ENCODE results near the gene BHLHE41. TPM values are rescaled to one million over a fixed set of nuclear protein-coding genes. Genes with fewer than 3 reads are reported as not detected.

Gene BHLHE41
- polyA plus RNA-seq, 2 donors, result 0.45 to 1.5 TPM

DNA sequence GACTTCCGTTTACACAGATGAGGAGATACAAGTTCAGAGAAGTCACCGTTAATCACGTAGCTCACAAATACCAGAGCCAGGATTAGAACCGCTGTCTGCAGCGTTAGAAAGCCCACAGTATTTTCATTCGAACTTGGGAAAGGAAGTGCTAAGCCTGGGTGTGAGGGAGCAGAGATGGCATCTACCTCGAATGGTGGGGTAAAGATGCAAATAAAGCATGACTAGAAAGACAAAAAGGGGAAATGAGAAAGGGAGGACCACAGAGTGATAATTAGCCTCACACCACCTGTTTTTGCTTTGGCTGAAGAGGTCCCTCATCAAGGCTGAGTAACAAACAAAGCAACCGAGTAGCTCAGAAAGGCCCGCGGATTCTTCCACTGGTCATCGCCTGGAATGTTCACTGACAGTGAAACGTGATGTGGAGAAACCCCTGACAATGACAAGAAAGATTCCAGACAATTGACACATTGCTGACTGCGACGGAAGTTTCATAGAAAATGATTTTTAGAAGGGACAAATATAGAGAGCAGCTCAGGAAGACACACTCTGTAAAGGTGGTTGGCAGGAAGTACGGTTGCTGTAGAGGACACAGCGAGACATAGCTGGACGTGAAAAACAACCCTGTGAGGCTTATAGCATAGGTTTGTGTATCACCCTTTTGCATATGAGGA is 31.5 kb upstream of the BHLHE41 start:
- no peaks in the 10 kb centered on the region for H3K36me3 ChIP-seq (ENCODE audit: control insufficient read depth in 2 of 2, insufficient read depth in 2 of 2, low read length in 1 of 2)
- H3K4me1 ChIP-seq (ENCODE audit: control insufficient read depth in 2 of 2, insufficient read depth in 2 of 2, low read length in 1 of 2), result no peaks in the 10 kb centered on the region
- H3K4me3 ChIP-seq (ENCODE audit: low read depth in 1 of 2, low read length in 2 of 2), result no peak overlapping the region
- no peaks in the 10 kb centered on the region for H3K27me3 ChIP-seq (ENCODE audit: control insufficient read depth in 1 of 2, insufficient read depth in 2 of 2, low read length in 2 of 2)
- H3K27ac ChIP-seq (ENCODE audit: low read depth in 2 of 2, low read length in 1 of 2), result no peak overlapping the region
- WGBS, 2 donors, result 82 to 84% methylated on average over 17 of the region's 17 CpGs
- H3K9me3 ChIP-seq (ENCODE audit: control insufficient read depth in 2 of 2, insufficient read depth in 1 of 2, low read depth in 1 of 2, low read length in 1 of 2), result no peaks in the 10 kb centered on the region

- 54 to 56% methylated on average over 5 of the region's 5 CpGs for WGBS, 2 donors
- Histone ChIP-seq H3K4me1 (ENCODE audit: control insufficient read depth in 2 of 2, insufficient read depth in 2 of 2, low read length in 1 of 2) (no peaks in the 10 kb centered on the region), H3K27me3 (ENCODE audit: control insufficient read depth in 1 of 2, insufficient read depth in 2 of 2, low read length in 2 of 2) (no peaks in the 10 kb centered on the region), H3K4me3 (ENCODE audit: low read depth in 1 of 2, low read length in 2 of 2) (no peak overlapping the region), H3K9me3 (ENCODE audit: control insufficient read depth in 2 of 2, insufficient read depth in 1 of 2, low read depth in 1 of 2, low read length in 1 of 2) (no peaks in the 10 kb centered on the region), H3K36me3 (ENCODE audit: control insufficient read depth in 2 of 2, insufficient read depth in 2 of 2, low read length in 1 of 2) (no peaks in the 10 kb centered on the region), H3K27ac (ENCODE audit: low read depth in 2 of 2, low read length in 1 of 2) (no peak overlapping the region)
Measured at GRCh38 chr12:26153421-26154154, 28.8 kb upstream of the BHLHE41 start.

DNA sequence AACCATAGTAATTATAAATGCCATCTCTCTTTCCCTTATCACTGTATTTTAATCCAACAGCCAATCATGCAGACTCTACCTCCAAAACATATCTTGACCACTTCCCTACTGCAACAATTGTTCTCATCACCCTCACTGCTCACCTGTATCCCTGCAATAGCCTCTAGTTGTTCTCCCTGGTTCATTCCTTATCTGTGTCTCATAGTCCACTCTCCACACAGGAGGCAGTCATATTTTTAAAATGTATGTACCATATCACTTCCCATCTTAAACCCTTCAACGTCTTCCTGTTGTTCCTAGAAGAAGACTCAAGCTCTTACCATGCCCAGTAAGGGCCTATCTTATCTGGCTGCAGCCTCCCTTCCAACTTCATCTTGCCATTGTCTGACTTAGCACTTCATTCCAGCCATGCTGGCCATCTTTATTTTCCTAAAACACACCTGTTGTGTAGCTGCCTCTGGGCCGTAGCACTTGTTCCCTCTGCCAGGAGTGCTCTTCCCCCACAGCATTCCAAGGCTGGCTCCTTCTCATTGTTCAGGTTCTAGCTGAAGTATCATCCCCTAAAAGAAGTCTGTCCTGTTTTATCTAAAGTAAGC is 27.8 kb upstream of the BHLHE41 start:
- Histone ChIP-seq H3K4me1 (ENCODE audit: control insufficient read depth in 2 of 2, insufficient read depth in 2 of 2, low read length in 1 of 2) (no peaks in the 10 kb centered on the region), H3K27me3 (ENCODE audit: control insufficient read depth in 1 of 2, insufficient read depth in 2 of 2, low read length in 2 of 2) (no peaks in the 10 kb centered on the region), H3K4me3 (ENCODE audit: low read depth in 1 of 2, low read length in 2 of 2) (no peak overlapping the region), H3K27ac (ENCODE audit: low read depth in 2 of 2, low read length in 1 of 2) (no peak overlapping the region), H3K9me3 (ENCODE audit: control insufficient read depth in 2 of 2, insufficient read depth in 1 of 2, low read depth in 1 of 2, low read length in 1 of 2) (no peaks in the 10 kb centered on the region), H3K36me3 (ENCODE audit: control insufficient read depth in 2 of 2, insufficient read depth in 2 of 2, low read length in 1 of 2) (no peaks in the 10 kb centered on the region)
- 81 to 84% methylated on average over 2 of the region's 2 CpGs for WGBS, 2 donors

DNA sequence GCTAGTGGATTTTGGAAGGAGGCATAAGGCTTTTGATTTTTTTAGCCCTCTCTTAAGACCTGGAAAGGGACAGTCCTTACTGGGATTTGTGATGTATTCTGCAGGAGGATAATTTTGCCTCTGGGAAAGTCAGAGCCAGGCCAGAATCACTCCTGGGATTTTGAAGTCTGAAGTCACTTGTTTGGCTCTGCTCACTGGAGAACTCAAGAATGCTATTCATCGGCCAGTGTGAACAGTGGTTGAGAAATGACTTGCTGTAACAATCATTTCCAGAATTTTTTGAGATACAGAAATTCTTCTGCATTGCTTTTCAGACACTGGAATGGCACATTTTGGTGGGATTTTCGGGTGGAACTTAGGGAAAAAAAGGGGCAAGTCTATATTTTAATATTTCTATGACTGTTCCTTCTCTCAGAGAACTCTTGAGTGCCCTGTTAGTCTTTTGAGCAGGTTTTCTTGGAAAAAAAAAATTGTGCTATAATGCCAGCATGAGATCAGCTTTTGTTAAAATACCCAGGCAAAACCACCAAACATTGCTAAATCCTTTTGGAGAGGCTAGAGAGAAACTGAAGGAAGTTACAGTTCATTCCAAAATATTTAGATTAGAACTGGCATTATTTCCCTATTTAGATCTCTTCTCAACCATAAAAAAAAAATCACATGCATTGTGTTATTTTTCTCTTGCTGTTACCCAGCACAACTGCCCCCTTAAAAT is 26.1 kb upstream of the BHLHE41 start:
- H3K9me3 ChIP-seq (ENCODE audit: control insufficient read depth in 2 of 2, insufficient read depth in 1 of 2, low read depth in 1 of 2, low read length in 1 of 2), result no peaks in the 10 kb centered on the region
- no peaks in the 10 kb centered on the region for H3K4me1 ChIP-seq (ENCODE audit: control insufficient read depth in 2 of 2, insufficient read depth in 2 of 2, low read length in 1 of 2)
- H3K27me3 ChIP-seq (ENCODE audit: control insufficient read depth in 1 of 2, insufficient read depth in 2 of 2, low read length in 2 of 2), result no peaks in the 10 kb centered on the region
- H3K4me3 ChIP-seq (ENCODE audit: low read depth in 1 of 2, low read length in 2 of 2), result no peak overlapping the region
- 40 to 46% methylated on average over 2 of the region's 2 CpGs for WGBS, 2 donors
- no peaks in the 10 kb centered on the region for H3K36me3 ChIP-seq (ENCODE audit: control insufficient read depth in 2 of 2, insufficient read depth in 2 of 2, low read length in 1 of 2)
- no peak overlapping the region for H3K27ac ChIP-seq (ENCODE audit: low read depth in 2 of 2, low read length in 1 of 2)

GRCh38 chr12:26149968-26150500 is 25.2 kb upstream of the BHLHE41 start:
- Histone ChIP-seq H3K4me3 (ENCODE audit: low read depth in 1 of 2, low read length in 2 of 2) (no peak overlapping the region), H3K36me3 (ENCODE audit: control insufficient read depth in 2 of 2, insufficient read depth in 2 of 2, low read length in 1 of 2) (no peaks in the 10 kb centered on the region), H3K27me3 (ENCODE audit: control insufficient read depth in 1 of 2, insufficient read depth in 2 of 2, low read length in 2 of 2) (no peaks in the 10 kb centered on the region), H3K4me1 (ENCODE audit: control insufficient read depth in 2 of 2, insufficient read depth in 2 of 2, low read length in 1 of 2) (no peaks in the 10 kb centered on the region), H3K27ac (ENCODE audit: low read depth in 2 of 2, low read length in 1 of 2) (no peak overlapping the region), H3K9me3 (ENCODE audit: control insufficient read depth in 2 of 2, insufficient read depth in 1 of 2, low read depth in 1 of 2, low read length in 1 of 2) (no peaks in the 10 kb centered on the region)
- 58 to 63% methylated on average over 5 of the region's 5 CpGs for WGBS, 2 donors

- Histone ChIP-seq H3K4me1 (ENCODE audit: control insufficient read depth in 2 of 2, insufficient read depth in 2 of 2, low read length in 1 of 2) (no peaks in the 10 kb centered on the region), H3K36me3 (ENCODE audit: control insufficient read depth in 2 of 2, insufficient read depth in 2 of 2, low read length in 1 of 2) (no peaks in the 10 kb centered on the region), H3K27me3 (ENCODE audit: control insufficient read depth in 1 of 2, insufficient read depth in 2 of 2, low read length in 2 of 2) (no peaks in the 10 kb centered on the region), H3K4me3 (ENCODE audit: low read depth in 1 of 2, low read length in 2 of 2) (no peak overlapping the region), H3K27ac (ENCODE audit: low read depth in 2 of 2, low read length in 1 of 2) (no peak overlapping the region), H3K9me3 (ENCODE audit: control insufficient read depth in 2 of 2, insufficient read depth in 1 of 2, low read depth in 1 of 2, low read length in 1 of 2) (no peaks in the 10 kb centered on the region)
- whole genome bisulfite sequencing, 2 donors, result 88 to 89% methylated on average over 7 of the region's 7 CpGs
Measured at GRCh38 chr12:26148291-26148690, 23.5 kb upstream of the BHLHE41 start.

GRCh38 chr12:26143291-26143690 is 18.5 kb upstream of the BHLHE41 start:
- Histone ChIP-seq H3K4me3 (ENCODE audit: low read depth in 1 of 2, low read length in 2 of 2) (no peak overlapping the region), H3K27ac (ENCODE audit: low read depth in 2 of 2, low read length in 1 of 2) (no peak overlapping the region), H3K27me3 (ENCODE audit: control insufficient read depth in 1 of 2, insufficient read depth in 2 of 2, low read length in 2 of 2) (no peaks in the 10 kb centered on the region), H3K4me1 (ENCODE audit: control insufficient read depth in 2 of 2, insufficient read depth in 2 of 2, low read length in 1 of 2) (no peaks in the 10 kb centered on the region), H3K9me3 (ENCODE audit: control insufficient read depth in 2 of 2, insufficient read depth in 1 of 2, low read depth in 1 of 2, low read length in 1 of 2) (no peaks in the 10 kb centered on the region), H3K36me3 (ENCODE audit: control insufficient read depth in 2 of 2, insufficient read depth in 2 of 2, low read length in 1 of 2) (no peaks in the 10 kb centered on the region)
- WGBS, 2 donors, result 46 to 49% methylated on average over 2 of the region's 2 CpGs

DNA sequence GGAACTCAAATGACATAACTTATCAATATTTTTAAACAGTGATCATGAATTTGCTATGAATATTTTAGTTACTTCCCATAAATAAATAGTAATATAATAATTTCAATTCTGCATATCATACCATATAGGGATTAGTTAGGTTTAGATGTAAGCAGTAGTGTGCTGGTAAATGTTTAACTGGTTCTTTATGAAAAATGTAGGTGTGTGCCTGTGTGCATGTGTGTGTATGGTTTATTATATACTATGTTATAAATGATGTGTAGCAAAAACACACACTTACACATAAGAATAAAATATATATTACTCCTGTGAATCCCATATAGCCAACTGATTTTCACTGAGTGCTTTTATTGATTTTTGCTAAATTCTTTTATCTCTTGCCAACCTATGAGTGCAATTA is 14.0 kb upstream of the BHLHE41 start:
- Histone ChIP-seq H3K9me3 (ENCODE audit: control insufficient read depth in 2 of 2, insufficient read depth in 1 of 2, low read depth in 1 of 2, low read length in 1 of 2) (no peaks in the 10 kb centered on the region), H3K4me1 (ENCODE audit: control insufficient read depth in 2 of 2, insufficient read depth in 2 of 2, low read length in 1 of 2) (peaks cover 0 to 2% of the 10 kb centered on the region in 2 donors), H3K36me3 (ENCODE audit: control insufficient read depth in 2 of 2, insufficient read depth in 2 of 2, low read length in 1 of 2) (no peaks in the 10 kb centered on the region), H3K27me3 (ENCODE audit: control insufficient read depth in 1 of 2, insufficient read depth in 2 of 2, low read length in 2 of 2) (no peaks in the 10 kb centered on the region), H3K27ac (ENCODE audit: low read depth in 2 of 2, low read length in 1 of 2) (no peak overlapping the region), H3K4me3 (ENCODE audit: low read depth in 1 of 2, low read length in 2 of 2) (no peak overlapping the region)

DNA sequence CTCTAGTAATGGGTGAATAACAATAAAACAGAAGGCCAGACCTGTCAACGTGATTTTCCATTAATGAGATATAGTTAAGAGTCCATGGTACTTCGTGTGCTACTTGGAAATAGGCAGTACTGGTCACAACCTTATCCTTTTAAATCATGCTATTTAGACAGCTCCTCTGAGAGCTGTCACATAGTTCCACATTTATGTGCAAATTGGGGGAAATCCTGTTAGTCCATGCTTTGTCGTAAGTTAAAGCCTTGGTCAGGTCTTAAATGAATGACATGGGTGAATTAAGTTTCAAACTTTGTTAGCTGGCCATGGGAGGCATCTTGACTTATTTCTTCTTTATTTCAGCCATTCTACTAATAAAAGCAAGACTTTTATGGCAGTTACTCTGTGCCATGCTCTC is 11.9 kb upstream of the BHLHE41 start:
- peaks cover 0 to 2% of the 10 kb centered on the region in 2 donors for H3K4me1 ChIP-seq (ENCODE audit: control insufficient read depth in 2 of 2, insufficient read depth in 2 of 2, low read length in 1 of 2)
- H3K4me3 ChIP-seq (ENCODE audit: low read depth in 1 of 2, low read length in 2 of 2), result no peak overlapping the region
- no peaks in the 10 kb centered on the region for H3K36me3 ChIP-seq (ENCODE audit: control insufficient read depth in 2 of 2, insufficient read depth in 2 of 2, low read length in 1 of 2)
- no peaks in the 10 kb centered on the region for H3K9me3 ChIP-seq (ENCODE audit: control insufficient read depth in 2 of 2, insufficient read depth in 1 of 2, low read depth in 1 of 2, low read length in 1 of 2)
- no peak overlapping the region for H3K27ac ChIP-seq (ENCODE audit: low read depth in 2 of 2, low read length in 1 of 2)
- no peaks in the 10 kb centered on the region for H3K27me3 ChIP-seq (ENCODE audit: control insufficient read depth in 1 of 2, insufficient read depth in 2 of 2, low read length in 2 of 2)
- 83 to 89% methylated on average over 3 of the region's 3 CpGs for WGBS, 2 donors
